Measurements from ENCODE around the gene ARL15.

DNA sequence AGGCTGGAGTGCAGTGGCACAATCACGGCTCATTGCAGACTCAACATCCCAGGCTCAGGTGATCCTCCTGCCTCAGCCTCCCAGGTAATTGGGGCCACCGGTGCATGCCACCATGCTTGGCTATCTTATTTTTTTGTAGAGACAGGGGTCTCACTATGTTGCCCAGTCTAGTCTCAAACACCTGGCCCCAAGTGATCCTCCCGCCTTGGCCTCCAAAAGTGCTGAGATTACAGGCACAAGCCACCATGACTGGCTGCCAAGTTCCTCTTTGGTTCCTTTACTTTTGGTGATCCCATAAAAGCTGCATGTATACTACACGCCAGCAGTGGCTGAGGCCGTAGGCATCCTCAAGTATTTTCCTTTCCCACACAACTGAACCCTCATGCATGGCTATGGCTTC is 11.4 kb downstream of the ARL15 start:
- TF ChIP-seq CTCF (conservative IDR thresholded peaks at IDR 0.05; ENCODE audit: low read depth, low read length) (no peak), MAFK (IDR thresholded peaks at IDR 0.05; ENCODE audit: low read depth, low read length) (no peak), POLR2A (IDR thresholded peaks at IDR 0.05; ENCODE audit: low read depth, low read length) (no peak), CHD1 (IDR thresholded peaks at IDR 0.05; ENCODE audit: low read depth, low read length) (no peak), RAD21 (IDR thresholded peaks at IDR 0.05; ENCODE audit: low read length) (no peak), SMC3 (IDR thresholded peaks at IDR 0.05; ENCODE audit: low read depth, low read length) (no peak), USF2 (IDR thresholded peaks at IDR 0.05; ENCODE audit: low read depth, low read length) (no peak), FOS (IDR thresholded peaks at IDR 0.05; ENCODE audit: low read depth, low read length) (no peak), CEBPB (IDR thresholded peaks at IDR 0.05; ENCODE audit: low read depth, low read length) (no peak)
